Measurements from ENCODE around the gene PDE4D.

GRCh38 chr5:59320420-59320819 is 573.1 kb downstream of the PDE4D start:
- TF ChIP-seq REST (IDR thresholded peaks at IDR 0.05; ENCODE audit: insufficient read depth in 1 of 2, low read depth in 2 of 2, low read length in 2 of 2), result no peak
- no peak for TF ChIP-seq POLR2AphosphoS5 (IDR thresholded peaks at IDR 0.05; ENCODE audit: low read depth, low read length)
